Posterior cingulate gyrus (tissue), 11 donors: ENCODE data around the gene ZNF423.

ENCODE experiments used
- DNase-seq, 10 donors: peaks; one replicate each; pipeline versions ENCODE4 v3.0.0 to v3.0.0-alpha.2; 2020 to 2021; ENCODE audit warnings: mixed read lengths in 3 of 10
- intact Hi-C: fragments of 100-400 bp; cut with DNase I; formaldehyde crosslinking; loops from one replicate; pipeline ENCODE4 v1.15.1; 2023

The ZNF423 gene

DNA sequence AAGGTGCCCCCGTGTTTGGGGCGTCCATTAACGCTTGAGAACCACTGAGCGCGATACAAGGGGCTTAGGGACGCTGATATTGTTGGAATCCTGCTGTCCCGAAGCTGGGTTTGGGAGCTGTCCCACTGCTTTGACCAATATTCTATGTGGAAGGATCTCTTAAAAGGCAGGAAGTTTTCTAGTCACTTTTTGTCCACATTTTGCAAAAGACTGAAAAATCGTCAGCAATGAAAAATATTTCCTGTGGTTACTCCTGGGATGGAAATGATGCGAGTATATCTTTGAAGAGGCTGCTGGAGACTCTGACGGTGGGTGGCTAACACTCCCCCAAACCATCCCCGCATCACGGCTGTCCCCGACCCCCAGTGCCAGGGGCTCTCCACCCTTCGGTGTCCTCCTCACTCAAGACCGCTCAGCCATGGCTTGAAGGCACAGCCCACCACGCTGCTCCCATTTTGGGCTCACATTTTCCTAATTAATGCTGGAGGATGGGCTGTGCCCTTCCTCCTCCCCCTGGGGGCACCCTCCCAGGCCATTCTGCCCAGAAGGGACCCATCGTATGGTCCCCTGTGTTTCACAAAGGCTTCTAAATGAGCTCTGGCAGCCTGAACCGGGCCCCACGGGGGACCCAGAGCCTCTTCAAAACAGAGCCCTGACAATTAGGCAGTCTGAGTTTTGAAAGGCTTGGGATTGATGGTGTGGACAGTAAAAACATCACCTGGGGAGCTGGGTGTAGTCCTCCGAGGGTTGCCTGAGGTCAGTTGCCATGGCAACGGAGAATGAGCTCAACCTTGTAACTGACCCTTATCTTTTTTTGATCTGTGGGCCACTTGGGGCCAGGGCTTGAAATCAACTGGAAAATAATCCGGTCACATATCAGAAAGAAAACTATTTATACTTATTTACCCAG, 323.7 kb downstream of the ZNF423 start:
- intact Hi-C loops: no loop called here
- DNase-seq: no peak

DNA sequence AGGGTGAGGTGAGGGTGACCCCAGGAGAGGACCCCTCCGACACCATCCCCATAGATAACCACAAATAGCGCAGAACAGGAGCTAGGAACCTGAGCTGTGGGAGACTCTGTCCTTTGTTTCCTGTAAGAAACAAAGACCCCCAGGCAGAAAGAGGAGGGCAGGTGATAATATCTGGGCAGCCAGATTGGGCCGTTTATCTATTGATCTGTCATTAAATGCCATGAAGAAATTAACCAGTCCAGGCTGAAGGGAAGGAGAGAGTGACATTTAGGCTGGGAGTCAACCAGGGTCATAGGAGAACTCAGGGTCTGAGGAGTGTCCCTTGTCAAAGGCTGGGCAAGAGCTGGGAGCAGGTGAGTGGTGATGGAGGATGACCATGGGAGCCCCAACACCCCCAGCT, 324.5 kb downstream of the ZNF423 start:
- intact Hi-C loops: no loop called here
- DNase-seq: no peak

DNA sequence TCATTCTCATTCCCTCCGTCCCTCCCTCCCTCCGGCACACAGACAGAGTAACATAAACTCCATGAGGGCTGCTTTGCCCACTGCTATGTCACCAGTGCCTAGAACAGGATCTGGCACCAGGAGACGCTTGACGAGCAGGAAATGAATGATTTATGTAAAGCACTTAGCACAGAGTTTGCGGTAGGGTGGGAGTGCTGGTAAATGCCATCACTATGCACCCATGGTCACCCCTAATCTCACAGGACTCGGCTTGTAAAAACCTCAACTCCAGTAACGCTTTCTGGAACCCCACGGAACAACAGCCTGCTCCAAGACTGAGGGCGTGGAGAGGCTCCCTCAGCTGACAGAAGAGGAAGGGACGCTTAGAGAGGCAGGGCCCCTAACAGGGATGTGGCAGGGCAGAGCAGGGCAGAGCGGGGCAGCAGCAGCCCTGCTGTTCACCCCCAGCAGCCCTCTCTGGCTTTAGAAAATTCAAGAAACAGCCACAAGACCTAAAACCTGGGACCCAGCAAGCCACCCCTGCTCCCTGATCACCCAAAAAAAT, 325.4 kb downstream of the ZNF423 start:
- DNase-seq: no peak
- intact Hi-C loops: no loop called here

DNA sequence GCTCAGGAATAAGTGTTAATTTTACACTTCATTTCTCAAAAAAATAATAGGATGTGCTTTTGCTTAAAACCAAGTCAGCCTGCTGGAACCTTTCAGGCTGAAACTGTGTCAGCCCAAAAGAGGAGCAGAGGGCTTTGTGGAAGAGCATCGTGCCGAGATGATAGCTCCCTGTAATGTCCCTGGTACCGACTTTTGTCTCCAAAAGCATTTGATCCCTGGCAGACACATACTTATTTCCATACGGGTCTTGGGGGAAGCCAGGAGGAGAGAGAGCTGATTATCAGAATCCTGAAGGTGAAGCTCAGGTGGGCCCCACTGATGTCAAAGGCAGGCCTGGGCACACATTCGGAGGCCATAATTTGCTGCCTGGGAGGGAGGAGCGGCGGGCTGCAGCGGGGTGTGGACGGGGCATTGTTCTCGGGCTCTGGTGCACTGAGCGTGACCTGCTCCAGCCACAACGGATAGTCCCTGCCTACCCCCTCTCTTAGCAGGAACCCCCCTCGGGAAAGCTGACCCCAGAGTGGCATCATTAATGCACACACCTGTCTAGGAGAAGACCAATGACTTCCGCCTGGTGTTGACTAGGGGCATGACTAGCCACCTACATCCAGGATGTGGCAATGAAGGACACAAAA, 326.4 kb downstream of the ZNF423 start:
- intact Hi-C loops: no loop called here
- DNase-seq: peak in 1 of 10 donors; percentile 62

DNA sequence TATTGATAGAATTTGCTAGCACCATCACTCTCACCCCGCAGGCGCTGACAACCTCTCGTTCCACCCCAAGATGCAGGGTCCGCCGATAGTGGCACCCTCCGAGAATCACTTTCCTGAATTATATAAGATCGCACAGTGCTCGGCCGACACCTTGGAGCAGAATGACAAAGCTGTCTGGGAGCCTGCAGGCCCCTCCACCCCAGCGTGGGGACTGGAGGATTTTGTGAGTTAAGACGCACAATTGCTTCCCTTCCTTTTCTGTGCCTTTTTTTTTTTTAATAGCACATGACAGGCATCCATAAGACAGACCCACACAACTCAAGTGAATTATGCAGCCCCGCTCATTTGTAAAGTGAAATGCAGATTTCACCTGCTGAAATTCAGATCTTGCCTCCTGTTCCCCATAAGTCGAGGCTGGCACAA, 327.0 kb downstream of the ZNF423 start:
- no peak for DNase-seq
- intact Hi-C loops: no loop called here

DNA sequence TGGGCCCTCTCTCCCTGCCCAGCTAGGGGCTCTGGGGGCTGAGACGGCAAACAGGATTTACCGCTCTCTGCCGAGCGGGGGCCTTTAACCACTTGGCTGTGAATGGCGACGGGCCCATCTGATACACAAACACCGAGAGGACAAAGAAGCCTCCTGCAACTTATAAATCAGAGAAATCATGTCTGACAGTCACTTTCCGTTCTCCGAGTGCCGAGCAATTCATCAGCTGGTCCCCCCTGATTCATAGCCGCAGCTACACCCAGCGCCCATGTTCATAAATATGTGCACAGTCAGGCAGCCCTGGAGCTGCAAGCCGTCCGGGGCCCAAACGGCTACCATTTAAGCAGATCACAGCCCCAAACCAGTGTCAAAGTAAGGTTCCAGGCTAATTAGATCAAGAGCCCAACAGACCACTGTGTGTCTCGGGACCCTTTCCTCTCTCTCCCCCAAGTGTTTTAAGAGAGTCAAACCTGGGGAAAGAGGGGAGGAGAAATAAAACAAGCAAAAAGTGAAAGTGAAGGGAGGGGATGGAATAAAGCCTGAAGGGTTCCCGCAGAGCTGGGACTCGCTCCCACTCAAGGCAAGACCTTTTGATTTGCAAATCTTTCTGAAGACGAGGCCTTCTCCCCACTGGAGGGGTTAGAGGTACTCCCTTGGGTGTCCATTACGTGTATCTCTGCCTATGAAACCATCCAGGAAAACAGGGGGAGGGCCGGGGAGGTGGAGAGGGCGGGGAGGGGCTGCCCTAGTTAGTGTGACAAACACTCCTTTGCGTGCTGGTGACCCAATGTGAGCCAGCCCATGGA, 327.6 kb downstream of the ZNF423 start:
- intact Hi-C loops: no loop called here

DNA sequence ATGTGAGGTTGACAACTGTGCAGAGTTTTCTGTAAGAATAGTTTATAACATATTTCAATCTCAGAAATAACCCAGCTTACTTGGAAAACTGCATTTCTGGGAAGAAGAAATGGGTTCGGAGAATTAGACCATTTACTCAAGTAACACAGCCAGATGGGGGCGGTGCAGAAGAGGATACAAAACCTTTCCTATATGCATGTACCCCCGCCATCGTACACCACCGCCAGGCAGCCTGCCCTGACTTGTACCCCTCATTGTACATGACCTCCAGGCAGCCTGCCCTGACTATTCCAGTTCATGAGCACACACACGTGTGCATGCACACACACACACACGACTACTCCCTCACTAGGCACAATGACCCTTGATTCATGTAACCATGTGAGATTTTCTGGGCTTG, 328.3 kb downstream of the ZNF423 start:
- intact Hi-C loops: no loop called here
- no peak for DNase-seq

More for the DNA sequence above, 327.6 kb downstream of the ZNF423 start:
- no peak for DNase-seq

DNA sequence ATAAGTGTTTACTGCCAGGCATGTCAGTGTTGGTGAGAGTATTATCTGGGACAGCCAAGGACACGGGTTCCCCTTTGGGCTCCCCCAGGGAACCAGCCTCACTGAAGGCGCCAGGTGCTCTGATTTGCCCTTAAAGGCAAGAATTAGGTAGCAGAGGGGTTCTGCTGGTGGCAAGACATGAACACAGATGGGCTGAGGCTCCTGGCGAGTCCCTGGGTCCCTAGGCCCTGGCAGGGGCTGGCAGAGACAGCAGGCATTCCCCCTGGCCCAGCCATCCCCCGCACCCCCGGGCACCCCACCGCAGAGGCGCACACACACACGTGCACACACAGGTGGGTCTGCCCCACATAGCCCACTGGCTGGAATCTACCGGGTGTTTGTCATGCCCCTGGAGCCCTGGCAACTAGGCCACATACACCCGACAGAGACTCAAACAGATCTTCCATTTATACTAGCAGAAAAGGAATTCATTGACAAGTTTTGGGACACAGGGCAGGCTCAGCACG, 329.0 kb downstream of the ZNF423 start:
- DNase-seq: no peak
- intact Hi-C loops: no loop called here

DNA sequence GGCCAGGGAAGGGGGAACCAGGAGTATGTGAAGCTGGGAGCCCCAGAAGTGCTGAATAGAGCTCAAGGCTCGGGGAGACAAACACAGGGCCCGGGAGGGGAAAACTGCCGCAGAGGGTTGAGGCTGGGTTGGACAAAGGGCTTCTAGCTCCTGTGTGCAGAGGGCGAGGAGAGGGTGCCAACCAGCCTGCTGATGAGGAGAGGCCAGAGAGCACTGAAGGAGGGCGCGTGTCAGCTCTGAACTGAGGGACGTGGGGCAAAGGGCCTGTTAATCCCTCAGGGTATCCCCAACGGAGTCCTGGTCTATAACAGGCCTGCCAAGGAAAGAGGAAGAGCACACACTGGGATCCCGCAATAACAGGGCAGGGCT, 331.0 kb downstream of the ZNF423 start:
- no peak for DNase-seq
- intact Hi-C loops: no loop called here

DNA sequence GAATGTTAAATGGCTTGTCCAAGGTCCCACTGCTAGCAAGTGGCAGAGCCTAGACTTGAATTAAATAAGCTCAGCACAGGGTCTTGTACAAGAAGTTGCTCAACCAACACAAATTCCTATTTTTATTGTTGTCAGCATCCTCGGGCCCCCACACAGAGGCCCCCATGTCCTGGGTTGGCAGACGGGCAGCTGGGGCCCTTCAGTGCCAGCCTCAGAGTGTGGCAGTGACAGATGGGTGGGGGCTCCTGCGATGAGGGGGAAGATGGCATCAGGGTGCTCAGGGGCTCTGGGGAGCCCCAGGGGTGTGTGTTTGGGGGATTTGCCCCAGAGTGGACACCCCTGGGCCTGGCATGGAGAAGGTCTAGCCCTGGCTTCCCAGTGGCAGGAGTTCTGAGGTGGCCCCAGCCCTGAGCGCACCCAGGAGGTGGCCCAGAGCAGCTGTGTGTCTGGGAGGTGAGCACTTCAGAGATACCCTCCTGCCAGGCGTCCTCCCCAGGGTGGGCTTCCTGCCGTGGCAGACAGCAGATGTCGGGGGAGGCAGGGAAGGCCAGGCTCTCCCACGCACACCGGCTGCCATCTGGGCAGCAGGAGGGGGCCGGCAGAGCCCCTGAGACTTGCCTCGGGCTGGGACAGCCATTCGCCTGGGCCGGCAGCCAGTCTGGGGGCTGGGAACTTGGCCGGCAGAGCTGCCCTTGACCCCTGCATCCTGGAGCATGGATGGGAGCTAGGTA, 331.5 kb downstream of the ZNF423 start:
- intact Hi-C loops: no loop called here
- no peak for DNase-seq

DNA sequence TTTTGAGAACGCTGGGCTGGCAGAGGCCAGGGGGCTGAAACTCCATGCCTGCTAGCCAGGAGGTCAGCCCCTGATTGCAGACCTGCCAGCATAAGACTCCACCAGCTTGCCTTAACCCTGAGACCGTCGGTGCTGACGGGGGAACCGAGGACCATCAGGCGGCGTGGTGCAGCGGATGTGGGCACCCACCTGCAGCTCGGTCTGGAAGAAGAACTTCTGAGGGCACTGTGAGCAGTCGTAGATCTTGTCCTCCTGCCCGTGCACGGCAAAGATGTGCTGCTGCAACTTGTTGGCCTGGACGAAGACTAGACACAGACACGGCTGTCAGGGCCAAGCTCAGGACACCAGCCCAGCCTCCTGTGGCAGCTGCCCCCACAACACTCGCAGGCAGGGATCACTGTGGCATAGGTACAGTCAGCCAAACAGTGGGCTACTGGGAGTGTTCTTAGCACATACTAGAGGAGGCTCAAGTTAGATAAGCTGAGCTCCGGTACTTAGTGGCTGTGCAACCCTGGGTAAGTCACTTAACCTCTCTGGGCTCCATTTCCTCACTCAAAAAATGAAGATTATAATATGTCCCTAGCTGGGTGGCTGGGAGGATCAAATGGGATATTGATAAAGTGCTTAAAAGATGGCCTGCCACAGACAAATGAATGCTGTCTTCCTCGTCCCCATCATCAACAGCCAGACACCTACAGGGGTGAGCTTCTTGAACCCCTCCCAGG, 332.3 kb downstream of the ZNF423 start:
- no peak for DNase-seq
- intact Hi-C loops: no loop called here

DNA sequence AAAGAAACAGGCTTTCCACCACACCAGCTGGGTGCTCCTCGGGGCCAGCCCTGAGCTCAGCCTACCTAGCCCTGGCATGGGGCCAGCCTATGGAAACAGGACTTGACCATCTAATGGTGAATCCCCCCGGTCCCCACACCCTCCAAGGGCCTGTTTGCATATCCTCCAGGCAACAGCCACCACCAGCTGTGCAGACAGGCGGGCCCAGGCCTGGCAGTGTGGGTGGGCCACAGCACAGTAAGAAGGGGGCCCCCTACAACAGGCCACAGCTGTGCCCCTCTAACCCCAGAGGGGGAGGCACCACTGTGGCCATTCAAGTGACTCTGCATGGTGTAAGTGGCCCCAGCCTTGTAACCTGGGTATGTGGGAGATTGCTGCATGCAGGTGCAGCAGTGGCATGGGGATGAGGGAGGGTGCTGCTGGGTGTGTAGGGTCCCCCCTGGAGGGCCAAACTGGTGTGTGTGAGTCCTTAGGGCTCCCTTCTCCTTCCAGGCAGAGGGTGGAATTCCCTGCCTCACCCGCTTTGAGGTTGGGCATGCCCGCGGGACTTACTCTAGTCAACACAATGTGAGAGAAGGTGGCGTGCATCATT, 334.1 kb downstream of the ZNF423 start:
- no peak for DNase-seq
- intact Hi-C loops: no loop called here

DNA sequence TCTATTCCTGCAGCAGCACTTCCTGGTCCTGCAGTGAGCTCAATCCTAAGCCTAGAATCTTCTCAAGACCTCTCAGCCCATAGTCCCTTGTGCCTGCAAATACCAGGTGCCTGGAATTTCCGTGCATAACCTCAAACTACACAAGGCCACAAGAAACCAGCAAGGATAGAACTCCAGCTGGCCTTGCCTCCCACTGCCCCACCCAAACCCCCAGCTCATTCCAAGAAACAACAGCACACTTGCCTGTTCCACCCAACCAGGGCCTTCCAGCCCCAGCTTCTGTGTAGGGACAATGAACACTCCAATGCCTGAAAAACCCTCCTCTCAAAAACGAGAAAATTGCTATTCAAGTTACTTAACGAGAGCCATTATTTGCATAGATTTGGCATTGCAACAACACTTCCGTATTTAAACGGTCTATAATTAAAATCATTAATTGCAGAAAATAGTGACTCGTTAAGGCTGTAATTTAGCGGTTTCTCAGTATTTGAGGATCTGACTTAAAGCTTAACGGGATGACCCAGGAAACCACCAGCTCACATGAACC, 335.3 kb downstream of the ZNF423 start:
- DNase-seq: peak in 1 of 10 donors; percentile 14

DNA sequence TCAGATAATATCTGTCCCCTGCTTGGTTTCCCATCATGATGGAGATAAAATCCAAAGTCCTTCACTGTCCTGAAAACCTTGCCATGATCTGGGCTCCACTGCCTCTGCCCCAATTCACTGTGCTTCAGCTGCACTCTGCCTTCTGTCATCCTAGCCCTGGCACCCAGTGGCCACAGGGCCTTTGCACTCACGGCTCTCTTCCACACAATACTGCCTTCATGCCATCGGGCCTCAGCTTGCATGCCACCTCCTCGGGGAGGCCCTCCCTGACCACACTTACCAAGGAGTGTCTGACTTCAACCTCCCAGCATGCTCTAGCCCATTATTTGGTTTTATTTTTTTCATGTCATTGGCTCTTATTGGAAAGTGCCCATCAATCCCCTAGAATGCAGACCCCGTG, 336.2 kb downstream of the ZNF423 start:
- intact Hi-C loops: no loop called here
- peak in 1 of 10 donors; percentile 21 for DNase-seq

More for the DNA sequence above, 335.3 kb downstream of the ZNF423 start:
- intact Hi-C loops: no loop called here

DNA sequence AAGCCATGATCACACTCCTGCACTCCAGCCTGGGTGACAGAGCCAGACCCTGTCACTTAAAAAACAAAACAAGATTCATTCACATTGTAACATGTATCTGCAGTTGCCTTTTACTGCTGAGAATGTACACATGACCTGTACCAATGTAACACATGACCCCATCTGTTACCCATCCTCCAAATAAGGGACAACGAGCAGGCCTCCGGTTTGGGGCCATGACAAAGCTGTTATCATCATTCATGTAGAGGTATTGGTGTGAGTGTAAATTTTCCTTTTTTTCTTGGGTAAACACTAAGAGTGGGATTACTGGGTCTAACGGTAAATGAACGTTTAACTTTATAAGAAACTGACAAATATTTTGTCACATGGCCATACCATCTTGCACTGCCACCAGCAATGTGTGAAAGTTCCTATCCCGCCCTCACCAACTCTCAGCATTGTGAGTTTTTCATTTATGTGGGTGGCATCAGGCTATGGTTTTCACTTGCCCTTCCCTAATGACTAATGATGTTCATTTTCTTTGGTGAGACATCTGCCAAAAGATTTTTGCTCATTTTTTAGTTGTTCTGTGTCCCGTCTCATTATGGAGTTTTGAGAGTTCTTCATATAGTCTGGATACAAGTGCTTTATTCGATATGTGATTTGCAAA, 336.8 kb downstream of the ZNF423 start:
- intact Hi-C loops: no loop called here
- DNase-seq: peak in 1 of 10 donors; percentile 17

DNA sequence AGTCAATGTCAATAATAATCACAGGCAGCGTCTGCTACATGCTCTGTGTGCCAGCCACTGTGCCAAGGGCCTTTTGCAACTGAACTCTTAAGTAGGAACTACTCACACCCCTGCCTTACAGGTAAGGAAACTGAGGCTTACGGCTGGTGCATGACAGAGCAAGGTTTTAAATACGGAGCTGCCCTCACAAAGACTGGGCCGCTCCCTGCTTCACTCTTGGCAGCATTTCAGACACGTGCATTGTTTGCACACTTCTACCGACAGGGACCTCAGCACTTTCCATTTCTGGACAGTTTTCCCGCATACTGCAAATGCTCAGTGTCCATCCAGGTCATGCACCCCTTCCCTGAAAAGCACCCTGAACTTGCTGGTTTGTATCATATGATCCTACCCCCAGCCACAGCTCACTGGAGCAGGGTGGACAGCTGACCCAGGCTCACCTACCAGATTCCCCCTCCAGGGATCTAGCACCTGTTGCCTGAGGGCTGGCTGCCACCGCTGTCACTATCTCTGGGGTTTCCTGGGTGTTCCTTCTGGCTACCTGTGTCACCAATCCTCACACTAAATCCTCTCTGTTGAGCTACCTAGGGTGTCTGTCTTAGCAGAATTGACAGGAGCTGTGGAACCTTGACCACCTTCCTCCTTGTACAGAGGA, 339.4 kb downstream of the ZNF423 start:
- intact Hi-C loops: no loop called here
- DNase-seq: peak in 1 of 10 donors; percentile 8

DNA sequence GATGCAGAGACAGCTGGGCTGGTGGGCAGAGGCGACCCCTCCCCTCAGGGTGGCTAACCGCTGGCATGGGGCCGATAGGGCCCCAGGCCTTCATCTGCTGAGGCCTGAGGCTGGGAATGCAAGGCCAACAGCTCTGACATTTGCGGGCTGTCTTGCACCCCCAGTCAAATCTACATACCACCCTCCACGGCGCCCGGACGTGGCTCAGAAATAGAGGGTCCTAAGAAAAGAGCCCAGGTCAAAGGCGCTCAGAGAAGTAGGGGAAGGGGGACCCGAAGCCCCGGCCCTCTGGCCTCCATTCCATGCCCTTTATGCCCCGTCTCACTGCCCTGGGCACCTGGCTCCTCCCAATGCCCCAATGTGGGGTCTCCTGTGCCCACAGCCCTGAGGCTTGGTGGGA, 340.1 kb downstream of the ZNF423 start:
- intact Hi-C loops: no loop called here
- peak in 1 of 10 donors; percentile 77 for DNase-seq
